ENCODE results near the gene SPC24.

- TF ChIP-seq POLR2AphosphoS5 (IDR thresholded peaks at IDR 0.05) (peak; percentile 99), CTCF (IDR thresholded peaks at IDR 0.05) (no peak), EP300 (IDR thresholded peaks at IDR 0.05) (no peak), POLR2A (IDR thresholded peaks at IDR 0.05) (no peak)
Observed at GRCh38 chr19:11152318-11153062, 3.1 kb downstream of the SPC24 start.

Data from gastroesophageal sphincter (tissue), 3 donors.